SK-N-SH (cell line): ENCODE measurements around the gene RRP1B. TPM values are rescaled to one million over a fixed set of nuclear protein-coding genes. Genes with fewer than 3 reads are reported as not detected.

Source experiments
- CTCF ChIA-PET: fragments of 300-600, 350-600 bp; formaldehyde crosslinking; extraction: SDS; loops from one replicate; lab custom pipeline; 2021; lab: Yijun Ruan, JAX
- POLR2A ChIA-PET: fragments of 350-600 bp; sonication (Branson Sonifier 250); formaldehyde crosslinking; extraction: SDS; loops from one replicate; lab custom pipeline; 2020; ENCODE audit warnings: antibody characterized with exemption, inconsistent platforms; lab: Yijun Ruan, JAX
- DNase-seq: peaks from one replicate; pipeline ENCODE4 v3.0.0; 2012
- H2AFZ ChIP-seq: fragments of 200-600 bp; sonication (generic); 2 replicates; pipeline ENCODE4 v1.8.1; 2016; ENCODE audit warnings: antibody characterized with exemption, mild to moderate bottlenecking, low read depth
- H3F3A ChIP-seq: fragments of 200-600 bp; sonication (generic); replicated peaks from 2 replicates; pipeline ENCODE3; 2016; ENCODE audit warnings: antibody characterized with exemption, mild to moderate bottlenecking; ENCODE audit not compliant: insufficient read depth
- H3K27ac ChIP-seq, 2 experiments: fragments of 200-500 bp in 1 of 2; fragments of 200-600 bp in 1 of 2; sonication (Bioruptor generic) in 1 of 2; sonication (generic), shearing (Covaris generic) in 1 of 2; 2 replicates each; pipeline versions ENCODE4 v1.5.1 to v1.6.1; 2014 to 2016; ENCODE audit warnings: low read depth in 2 of 2, inconsistent platforms in 1 of 2, low read length in 1 of 2, mild to moderate bottlenecking in 1 of 2, mixed read lengths in 1 of 2
- H3K27me3 ChIP-seq: fragments of 200-600 bp; sonication (generic), shearing (Covaris generic); 2 replicates; pipeline ENCODE4 v1.6.1; 2016; ENCODE audit warnings: mixed run types; ENCODE audit not compliant: insufficient read depth
- H3K36me3 ChIP-seq, 2 experiments: fragments of 200-500 bp in 1 of 2; fragments of 200-600 bp in 1 of 2; sonication (Bioruptor generic) in 1 of 2; sonication (generic) in 1 of 2; replicated peaks in 1 of 2; 2 replicates each; pipeline versions ENCODE3 to v1.5.1; 2014 to 2016; ENCODE audit warnings: low read length in 1 of 2, mild to moderate bottlenecking in 1 of 2; ENCODE audit not compliant: insufficient read depth in 2 of 2, control insufficient read depth in 1 of 2
- H3K4me1 ChIP-seq, 2 experiments: fragments of 200-500 bp in 1 of 2; fragments of 200-600 bp in 1 of 2; sonication (Bioruptor generic) in 1 of 2; sonication (generic), shearing (Covaris generic) in 1 of 2; 2 replicates each; pipeline versions ENCODE4 v1.5.1 to v1.6.1; 2014 to 2016; ENCODE audit warnings: low read depth in 1 of 2, low read length in 1 of 2, mixed run types in 1 of 2; ENCODE audit not compliant: insufficient read depth in 2 of 2, control insufficient read depth in 1 of 2
- H3K4me2 ChIP-seq: fragments of 200-600 bp; sonication (generic), shearing (Covaris generic); 2 replicates; pipeline ENCODE4 v1.6.1; 2017; ENCODE audit warnings: mixed run types
- H3K4me3 ChIP-seq, 2 experiments: fragments of 200-500 bp in 1 of 2; fragments of 200-600 bp in 1 of 2; sonication (Bioruptor generic) in 1 of 2; sonication (generic), shearing (Covaris generic) in 1 of 2; 2 replicates each; pipeline versions ENCODE4 v1.5.1 to v1.8.1; 2014 to 2016; ENCODE audit warnings: low read depth in 2 of 2, inconsistent platforms in 1 of 2, low read length in 1 of 2, mild to moderate bottlenecking in 1 of 2, mixed read lengths in 1 of 2, moderate library complexity in 1 of 2
- H3K79me2 ChIP-seq: fragments of 200-600 bp; sonication (generic); 2 replicates; pipeline ENCODE4 v1.8.1; 2017; ENCODE audit warnings: mild to moderate bottlenecking; ENCODE audit not compliant: insufficient read depth
- H3K9ac ChIP-seq: fragments of 200-600 bp; sonication (generic); 2 replicates; pipeline ENCODE4 v1.6.1; 2017; ENCODE audit warnings: mixed run types
- H3K9me2 ChIP-seq: fragments of 200-600 bp; sonication (generic); 2 replicates; pipeline ENCODE4 v1.6.1; 2017; ENCODE audit warnings: mixed run types
- H3K9me3 ChIP-seq: fragments of 200-600 bp; sonication (generic); 2 replicates; pipeline ENCODE4 v1.6.1; 2017; ENCODE audit warnings: mixed run types, mild to moderate bottlenecking, moderate library complexity
- H4K20me1 ChIP-seq: fragments of 200-600 bp; sonication (generic); 2 replicates; pipeline ENCODE4 v1.6.1; 2017; ENCODE audit warnings: mild to moderate bottlenecking, mixed run types; ENCODE audit not compliant: insufficient read depth
- FOSL2 ChIP-seq: IDR thresholded peaks from 2 replicates; pipeline ENCODE4 v1.4.0; 2012; ENCODE audit warnings: low read depth, mild to moderate bottlenecking, moderate library complexity, borderline replicate concordance
- FOXJ3 ChIP-seq: sonication (generic); formaldehyde crosslinking; IDR thresholded peaks from 2 replicates; pipeline ENCODE4 v1.5.1; 2020; ENCODE audit warnings: mild to moderate bottlenecking, missing genetic modification reagents
- GABPA ChIP-seq: IDR thresholded peaks from 2 replicates; pipeline ENCODE4 v1.4.0; 2012; ENCODE audit warnings: low read depth, mild to moderate bottlenecking
- JUND ChIP-seq: IDR thresholded peaks from 2 replicates; pipeline ENCODE4 v1.4.0; 2012
- MEF2A ChIP-seq: IDR thresholded peaks from 2 replicates; pipeline ENCODE4 v1.4.0; 2012; ENCODE audit warnings: low read depth, borderline replicate concordance
- NRF1 ChIP-seq: IDR thresholded peaks from 2 replicates; pipeline ENCODE4 v1.6.1; 2012; ENCODE audit warnings: low read depth, mild to moderate bottlenecking, low read length
- POLR2AphosphoS5 ChIP-seq: IDR thresholded peaks from 2 replicates; pipeline ENCODE4 v1.6.1; 2012; ENCODE audit warnings: low read depth, low read length
- TCF12 ChIP-seq: IDR thresholded peaks from 2 replicates; pipeline ENCODE4 v1.4.0; 2012
- TEAD4 ChIP-seq: IDR thresholded peaks from 2 replicates; pipeline ENCODE4 v1.4.0; 2012; ENCODE audit warnings: mild to moderate bottlenecking, borderline replicate concordance; ENCODE audit not compliant: insufficient read depth
- YY1 ChIP-seq: IDR thresholded peaks from 2 replicates; pipeline ENCODE4 v1.4.0; 2012; ENCODE audit warnings: low read depth, mild to moderate bottlenecking
- WGBS: methylation state at CpG from one replicate; pipeline ENCODE4 v1.1.6; 2017; ENCODE audit warnings: low lambda C conversion rate; 5-methylcytosine and 5-hydroxymethylcytosine counted together
- polyA plus RNA-seq, 3 experiments: library from polyadenylated mRNA; depleted of rRNA; stranded (reverse); fragments of >200 nt; gene quantifications; 2 replicates each; pipeline ENCODE4 v1.2.3, GENCODE V29; 2012
- TF ChIP-seq, protein P1 (sequence below): IDR thresholded peaks from 2 replicates; pipeline ENCODE4 v1.4.0; 2012; ENCODE audit warnings: low read depth, borderline replicate concordance
- TF ChIP-seq, protein P2 (sequence below): IDR thresholded peaks from 2 replicates; pipeline ENCODE4 v1.6.1; 2012; ENCODE audit warnings: mild to moderate bottlenecking, low read depth, low read length, moderate library complexity
- TF ChIP-seq, protein P3 (sequence below): IDR thresholded peaks from 2 replicates; pipeline ENCODE4 v1.4.0; 2012; ENCODE audit warnings: low read depth

RRP1B gene
- polyA plus RNA-seq, 1 of the 3 experiments (the other 2 are of a cell fraction), result 10.4 TPM

DNA sequence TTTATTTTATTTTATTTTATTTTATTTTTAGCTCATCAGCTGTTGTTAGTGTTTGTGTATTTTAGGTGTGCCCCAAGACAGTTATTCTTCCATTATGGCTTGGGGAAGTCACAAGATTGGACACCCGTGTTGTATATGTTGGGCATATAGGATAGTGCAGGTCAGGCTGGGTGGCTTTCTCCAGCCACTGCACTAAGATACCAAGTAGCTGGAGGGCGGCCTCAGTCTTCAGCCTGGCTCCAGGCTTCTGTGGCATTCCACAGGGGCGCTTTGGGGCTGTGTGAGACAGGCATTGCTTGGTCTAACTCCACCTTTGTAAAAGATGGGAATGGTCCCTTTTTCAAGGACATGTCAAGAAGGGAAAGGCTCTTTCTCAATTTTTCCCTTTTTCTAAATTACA is 16.5 kb downstream of the RRP1B start:
- ChIA-PET CTCF (interaction anchor here (0.8 to 1.0 kb wide), 3 partner anchors 9 to 30 kb away, joined by 3 read pairs; no protein-coding TSS in a partner anchor), POLR2A (no interaction called here)
- Histone ChIP-seq H3K4me2 (no peak overlapping the region), H3K9me3 (no peaks in the 10 kb centered on the region), H3K4me1 (no peaks in the 10 kb centered on the region), H3K36me3 (peaks cover 46 to 48% of the 10 kb centered on the region in 2 experiments), H3F3A (no peaks in the 10 kb centered on the region), H3K9me2 (no peaks in the 10 kb centered on the region), H3K79me2 (peaks cover 27% of the 10 kb centered on the region; the same call in 1 of the 2 replicates), H3K4me3 (no peak overlapping the region), H3K27me3 (no peaks in the 10 kb centered on the region), H3K9ac (no peak overlapping the region), H3K27ac (no peak overlapping the region), H4K20me1 (no peaks in the 10 kb centered on the region), H2AFZ (no peak overlapping the region)
- 72% methylated on average over 3 of the region's 3 CpGs for WGBS
- no peak for DNase-seq
- no peak for TF ChIP-seq FOXJ3 (CRISPR knock-in tag)

DNA sequence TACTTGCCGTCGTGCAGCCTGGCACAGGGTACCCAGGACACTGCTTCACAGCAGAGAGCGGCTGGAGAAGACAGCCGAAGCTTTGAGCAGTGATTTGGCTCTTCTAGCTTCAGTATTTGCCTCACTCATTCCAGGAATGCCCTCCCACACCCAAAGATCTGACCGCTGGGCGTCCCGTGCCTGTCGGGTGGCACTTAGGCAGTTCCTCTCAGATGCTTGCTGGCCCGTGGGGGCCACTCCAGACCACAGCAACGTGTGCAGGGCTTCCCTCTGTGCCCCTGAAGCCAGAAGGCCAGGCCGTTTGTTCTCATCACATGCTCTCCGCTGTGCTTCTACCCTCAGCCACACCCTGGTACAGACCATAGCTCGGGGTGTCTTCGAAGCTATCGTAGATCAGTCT is 17.0 kb downstream of the RRP1B start:
- Histone ChIP-seq H3K4me2 (no peak overlapping the region), H3K79me2 (peaks cover 30% of the 10 kb centered on the region; the same call in 1 of the 2 replicates), H3K36me3 (peaks cover 46% of the 10 kb centered on the region in 2 experiments), H3K27ac (no peak overlapping the region), H3K9me2 (no peaks in the 10 kb centered on the region), H2AFZ (no peak overlapping the region), H3K27me3 (no peaks in the 10 kb centered on the region), H4K20me1 (no peaks in the 10 kb centered on the region), H3K9me3 (no peaks in the 10 kb centered on the region), H3K4me1 (no peaks in the 10 kb centered on the region), H3K9ac (no peak overlapping the region), H3F3A (no peaks in the 10 kb centered on the region), H3K4me3 (no peak overlapping the region)
- CTCF ChIA-PET, result interaction anchor here (0.8 to 1.0 kb wide), 2 partner anchors 24 to 30 kb away, joined by 3 read pairs; no protein-coding TSS in a partner anchor
- WGBS, result 94% methylated on average over 11 of the region's 15 CpGs
- TF ChIP-seq YY1 (no peak), POLR2AphosphoS5 (no peak), TEAD4 (no peak), MEF2A (no peak), NRF1 (no peak), TCF12 (no peak), FOSL2 (no peak), JUND (no peak), GABPA (no peak), FOXJ3 (CRISPR knock-in tag) (no peak)
- TF ChIP-seq, protein P1, sequence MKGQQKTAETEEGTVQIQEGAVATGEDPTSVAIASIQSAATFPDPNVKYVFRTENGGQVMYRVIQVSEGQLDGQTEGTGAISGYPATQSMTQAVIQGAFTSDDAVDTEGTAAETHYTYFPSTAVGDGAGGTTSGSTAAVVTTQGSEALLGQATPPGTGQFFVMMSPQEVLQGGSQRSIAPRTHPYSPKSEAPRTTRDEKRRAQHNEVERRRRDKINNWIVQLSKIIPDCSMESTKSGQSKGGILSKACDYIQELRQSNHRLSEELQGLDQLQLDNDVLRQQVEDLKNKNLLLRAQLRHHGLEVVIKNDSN, result no peak
- TF ChIP-seq, protein P2, sequence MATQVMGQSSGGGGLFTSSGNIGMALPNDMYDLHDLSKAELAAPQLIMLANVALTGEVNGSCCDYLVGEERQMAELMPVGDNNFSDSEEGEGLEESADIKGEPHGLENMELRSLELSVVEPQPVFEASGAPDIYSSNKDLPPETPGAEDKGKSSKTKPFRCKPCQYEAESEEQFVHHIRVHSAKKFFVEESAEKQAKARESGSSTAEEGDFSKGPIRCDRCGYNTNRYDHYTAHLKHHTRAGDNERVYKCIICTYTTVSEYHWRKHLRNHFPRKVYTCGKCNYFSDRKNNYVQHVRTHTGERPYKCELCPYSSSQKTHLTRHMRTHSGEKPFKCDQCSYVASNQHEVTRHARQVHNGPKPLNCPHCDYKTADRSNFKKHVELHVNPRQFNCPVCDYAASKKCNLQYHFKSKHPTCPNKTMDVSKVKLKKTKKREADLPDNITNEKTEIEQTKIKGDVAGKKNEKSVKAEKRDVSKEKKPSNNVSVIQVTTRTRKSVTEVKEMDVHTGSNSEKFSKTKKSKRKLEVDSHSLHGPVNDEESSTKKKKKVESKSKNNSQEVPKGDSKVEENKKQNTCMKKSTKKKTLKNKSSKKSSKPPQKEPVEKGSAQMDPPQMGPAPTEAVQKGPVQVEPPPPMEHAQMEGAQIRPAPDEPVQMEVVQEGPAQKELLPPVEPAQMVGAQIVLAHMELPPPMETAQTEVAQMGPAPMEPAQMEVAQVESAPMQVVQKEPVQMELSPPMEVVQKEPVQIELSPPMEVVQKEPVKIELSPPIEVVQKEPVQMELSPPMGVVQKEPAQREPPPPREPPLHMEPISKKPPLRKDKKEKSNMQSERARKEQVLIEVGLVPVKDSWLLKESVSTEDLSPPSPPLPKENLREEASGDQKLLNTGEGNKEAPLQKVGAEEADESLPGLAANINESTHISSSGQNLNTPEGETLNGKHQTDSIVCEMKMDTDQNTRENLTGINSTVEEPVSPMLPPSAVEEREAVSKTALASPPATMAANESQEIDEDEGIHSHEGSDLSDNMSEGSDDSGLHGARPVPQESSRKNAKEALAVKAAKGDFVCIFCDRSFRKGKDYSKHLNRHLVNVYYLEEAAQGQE, result no peak
- TF ChIP-seq, protein P3, sequence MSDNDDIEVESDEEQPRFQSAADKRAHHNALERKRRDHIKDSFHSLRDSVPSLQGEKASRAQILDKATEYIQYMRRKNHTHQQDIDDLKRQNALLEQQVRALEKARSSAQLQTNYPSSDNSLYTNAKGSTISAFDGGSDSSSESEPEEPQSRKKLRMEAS, result no peak
- POLR2A ChIA-PET, result no interaction called here
- no peak for DNase-seq
